Astrocyte (in vitro differentiated cells and primary cell): Measurements from ENCODE around the gene MKI67. TPM values are rescaled to one million over a fixed set of nuclear protein-coding genes. Genes with fewer than 3 reads are reported as not detected.
"Not testable (repeated sequence)": the region's sequence is repeated elsewhere in the genome, so short reads cannot be mapped to it uniquely, and the experiment has no call there.

Experiments used
- DNase-seq: peaks from one replicate; pipeline ENCODE4 v3.0.0-alpha.2; 2010; ENCODE audit warnings: low read depth
- FAIRE-seq: peaks from 2 replicates; lab custom pipeline; 2011; peaks lifted over from hg19 to GRCh38; lab: Jason Lieb, UNC
- H2AFZ ChIP-seq: 2 replicates; pipeline ENCODE4 v1.6.0; 2012; ENCODE audit warnings: low read depth, low read length, inconsistent platforms
- H3K27ac ChIP-seq: 2 replicates; pipeline ENCODE4 v1.5.1; 2011; ENCODE audit warnings: low read depth, low read length, inconsistent platforms
- H3K27me3 ChIP-seq: 2 replicates; pipeline ENCODE4 v1.6.0; 2011; ENCODE audit warnings: low read length, inconsistent platforms; ENCODE audit not compliant: insufficient read depth
- H3K36me3 ChIP-seq: 2 replicates; pipeline ENCODE4 v1.5.1; 2011; ENCODE audit warnings: low read length, inconsistent platforms; ENCODE audit not compliant: insufficient read depth
- H3K4me1 ChIP-seq: 2 replicates; pipeline ENCODE4 v1.5.1; 2011; ENCODE audit warnings: low read length, inconsistent platforms; ENCODE audit not compliant: insufficient read depth
- H3K4me2 ChIP-seq: 2 replicates; pipeline ENCODE4 v1.6.0; 2012; ENCODE audit warnings: low read length, inconsistent platforms
- H3K4me3 ChIP-seq: 2 replicates; pipeline ENCODE4 v1.5.1; 2011; ENCODE audit warnings: low read depth, mild to moderate bottlenecking, low read length, inconsistent platforms; ENCODE audit not compliant: insufficient read depth
- H3K79me2 ChIP-seq: 2 replicates; pipeline ENCODE4 v1.6.0; 2012; ENCODE audit warnings: mild to moderate bottlenecking, low read length, inconsistent platforms; ENCODE audit not compliant: insufficient read depth
- H3K9ac ChIP-seq: 2 replicates; pipeline ENCODE4 v1.6.0; 2012; ENCODE audit warnings: mild to moderate bottlenecking, low read length, inconsistent platforms
- H3K9me3 ChIP-seq: 2 replicates; pipeline ENCODE4 v1.5.1; 2012; ENCODE audit warnings: low read depth, mild to moderate bottlenecking, low read length, inconsistent platforms; ENCODE audit not compliant: insufficient read depth
- H4K20me1 ChIP-seq: 2 replicates; pipeline ENCODE4 v1.6.0; 2012; ENCODE audit warnings: low read length, inconsistent platforms; ENCODE audit not compliant: insufficient read depth
- H3K27ac Mint-ChIP-seq: one replicate; pipeline ENCODE4 v1.8.0; 2021; ENCODE audit warnings: mild to moderate bottlenecking, mixed read lengths; ENCODE audit not compliant: unreplicated experiment
- H3K27me3 Mint-ChIP-seq: one replicate; pipeline ENCODE4 v1.8.0; 2021; ENCODE audit warnings: low read depth, mixed read lengths; ENCODE audit not compliant: unreplicated experiment
- H3K36me3 Mint-ChIP-seq: one replicate; pipeline ENCODE4 v1.8.0; 2021; ENCODE audit warnings: low read depth, mixed read lengths; ENCODE audit not compliant: unreplicated experiment
- H3K4me1 Mint-ChIP-seq: one replicate; pipeline ENCODE4 v1.8.0; 2021; ENCODE audit warnings: low read depth, mixed read lengths; ENCODE audit not compliant: unreplicated experiment
- H3K4me3 Mint-ChIP-seq: one replicate; pipeline ENCODE4 v1.8.0; 2021; ENCODE audit warnings: mild to moderate bottlenecking, moderate library complexity, mixed read lengths; ENCODE audit not compliant: unreplicated experiment
- H3K9me3 Mint-ChIP-seq: one replicate; pipeline ENCODE4 v1.8.0; 2021; ENCODE audit warnings: mild to moderate bottlenecking, mixed read lengths; ENCODE audit not compliant: unreplicated experiment
- EZH2 ChIP-seq: IDR thresholded peaks from 2 replicates; pipeline ENCODE4 v1.6.1; 2012; ENCODE audit warnings: mild to moderate bottlenecking, low read length, inconsistent platforms; ENCODE audit not compliant: insufficient read depth
- total RNA-seq: library from RNA; stranded (reverse); gene quantifications from 2 replicates; pipeline ENCODE4 v1.2.1, GENCODE V29; 2021
- TF ChIP-seq, protein P1 (sequence below): IDR thresholded peaks from 2 replicates; pipeline ENCODE4 v1.5.1; 2011; ENCODE audit warnings: low read depth, mild to moderate bottlenecking, inconsistent platforms, low read length, moderate library complexity; ENCODE audit not compliant: insufficient read depth

MKI67 gene
- total RNA-seq, 1 donor from 2014 or later: 4.6 TPM

DNA sequence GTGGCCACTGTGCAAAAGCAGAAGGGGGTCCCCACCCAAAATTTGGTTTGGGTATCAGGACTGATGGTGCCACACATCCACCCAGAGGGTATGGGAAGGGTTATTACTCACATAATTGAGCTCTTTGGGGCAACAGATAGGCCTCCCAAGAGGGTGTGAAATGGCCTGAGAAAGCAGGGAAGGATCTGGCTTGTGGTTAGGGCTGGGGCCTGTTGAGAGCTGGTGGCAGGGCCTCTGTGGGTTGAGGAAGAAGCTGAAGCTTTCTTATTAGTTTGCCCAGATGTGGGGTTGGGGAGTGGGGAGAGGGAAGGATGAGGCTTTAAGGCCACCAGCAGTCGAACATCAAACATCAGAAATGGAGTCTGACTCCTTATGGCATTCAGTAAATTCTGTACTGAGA, 18.3 kb upstream of the MKI67 start:
- Mint-ChIP-seq H3K4me3 (no peak overlapping the region), H3K27ac (no peak overlapping the region)

DNA sequence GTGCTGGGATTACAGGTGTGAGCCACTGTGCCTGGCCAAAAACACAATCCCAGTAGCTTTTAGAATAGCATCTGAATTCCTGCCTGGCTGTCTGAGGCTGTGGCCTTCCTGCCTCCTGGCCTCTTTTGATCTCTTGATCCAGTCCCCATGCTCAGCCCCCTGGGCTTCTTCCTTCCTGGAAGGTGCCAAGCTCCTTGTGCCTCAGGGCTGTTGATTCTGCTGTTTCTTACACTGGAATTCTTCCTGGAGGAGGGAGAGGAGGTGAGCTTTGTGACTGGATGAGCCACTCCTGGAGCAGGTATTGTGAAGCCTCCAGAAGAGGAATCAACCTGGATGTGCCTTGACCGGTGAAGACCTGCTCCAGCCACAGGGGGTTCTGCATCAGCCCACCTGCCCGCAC, 17.3 kb upstream of the MKI67 start:
- Histone ChIP-seq H3K9ac (no peak overlapping the region), H3K27ac (no peak overlapping the region), H3K79me2 (no peaks in the 10 kb centered on the region), H3K4me2 (no peak overlapping the region), H3K4me3 (no peak overlapping the region), H3K9me3 (no peaks in the 10 kb centered on the region), H3K27me3 (no peaks in the 10 kb centered on the region), H3K4me1 (no peaks in the 10 kb centered on the region), H4K20me1 (no peaks in the 10 kb centered on the region), H3K36me3 (no peaks in the 10 kb centered on the region), H2AFZ (no peak overlapping the region)
- DNase-seq (no peak), FAIRE-seq (no peak)
- peaks cover 2% of the 10 kb centered on the region for H3K9me3 Mint-ChIP-seq
- no peaks in the 10 kb centered on the region for H3K36me3 Mint-ChIP-seq
- H3K27me3 Mint-ChIP-seq: peaks cover 21% of the 10 kb centered on the region
- no peak for TF ChIP-seq EZH2
- TF ChIP-seq, protein P1, sequence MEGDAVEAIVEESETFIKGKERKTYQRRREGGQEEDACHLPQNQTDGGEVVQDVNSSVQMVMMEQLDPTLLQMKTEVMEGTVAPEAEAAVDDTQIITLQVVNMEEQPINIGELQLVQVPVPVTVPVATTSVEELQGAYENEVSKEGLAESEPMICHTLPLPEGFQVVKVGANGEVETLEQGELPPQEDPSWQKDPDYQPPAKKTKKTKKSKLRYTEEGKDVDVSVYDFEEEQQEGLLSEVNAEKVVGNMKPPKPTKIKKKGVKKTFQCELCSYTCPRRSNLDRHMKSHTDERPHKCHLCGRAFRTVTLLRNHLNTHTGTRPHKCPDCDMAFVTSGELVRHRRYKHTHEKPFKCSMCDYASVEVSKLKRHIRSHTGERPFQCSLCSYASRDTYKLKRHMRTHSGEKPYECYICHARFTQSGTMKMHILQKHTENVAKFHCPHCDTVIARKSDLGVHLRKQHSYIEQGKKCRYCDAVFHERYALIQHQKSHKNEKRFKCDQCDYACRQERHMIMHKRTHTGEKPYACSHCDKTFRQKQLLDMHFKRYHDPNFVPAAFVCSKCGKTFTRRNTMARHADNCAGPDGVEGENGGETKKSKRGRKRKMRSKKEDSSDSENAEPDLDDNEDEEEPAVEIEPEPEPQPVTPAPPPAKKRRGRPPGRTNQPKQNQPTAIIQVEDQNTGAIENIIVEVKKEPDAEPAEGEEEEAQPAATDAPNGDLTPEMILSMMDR: no peak
- H3K27ac Mint-ChIP-seq: no peak overlapping the region
- no peak overlapping the region for H3K4me3 Mint-ChIP-seq
- H3K4me1 Mint-ChIP-seq: no peaks in the 10 kb centered on the region

More for the DNA sequence above, 18.3 kb upstream of the MKI67 start:
- no peaks in the 10 kb centered on the region for H4K20me1 ChIP-seq
- no peak overlapping the region for H3K4me3 ChIP-seq
- H3K4me1 ChIP-seq: no peaks in the 10 kb centered on the region
- no peaks in the 10 kb centered on the region for H3K9me3 ChIP-seq
- TF ChIP-seq, protein P1: no peak
- TF ChIP-seq EZH2: no peak
- DNase-seq (no peak), FAIRE-seq (no peak)
- peaks cover 26% of the 10 kb centered on the region for H3K27me3 Mint-ChIP-seq
- no peaks in the 10 kb centered on the region for H3K4me1 Mint-ChIP-seq
- H3K79me2 ChIP-seq: no peaks in the 10 kb centered on the region
- no peaks in the 10 kb centered on the region for H3K36me3 Mint-ChIP-seq
- H3K4me2 ChIP-seq: no peak overlapping the region
- H3K9ac ChIP-seq: no peak overlapping the region
- H3K36me3 ChIP-seq: no peaks in the 10 kb centered on the region
- H3K27me3 ChIP-seq: no peaks in the 10 kb centered on the region
- H3K9me3 Mint-ChIP-seq: peaks cover 2% of the 10 kb centered on the region
- H2AFZ ChIP-seq: no peak overlapping the region
- H3K27ac ChIP-seq: no peak overlapping the region

DNA sequence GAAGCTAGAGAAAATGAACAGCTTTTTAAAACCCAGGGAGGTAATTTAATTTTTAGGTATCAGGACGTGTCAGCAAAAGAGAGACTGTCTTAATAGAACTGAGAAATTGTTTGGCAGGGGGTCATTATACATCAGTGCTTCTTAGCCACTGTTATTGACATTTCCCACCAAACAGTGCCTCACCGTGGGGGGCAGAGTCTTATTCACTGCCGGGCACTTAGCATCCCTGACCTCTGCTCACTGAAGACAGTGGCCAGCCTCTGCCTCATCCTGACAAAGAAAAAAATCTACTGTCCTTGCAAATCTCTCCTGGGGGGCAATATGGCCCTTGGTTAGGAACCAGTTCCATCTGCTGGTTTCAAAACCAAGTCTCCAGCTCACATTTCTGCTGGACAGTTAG, 14.2 kb upstream of the MKI67 start:
- FAIRE-seq (no peak), DNase-seq (no peak)
- Histone ChIP-seq H3K4me3 (no peak overlapping the region), H3K9me3 (no peaks in the 10 kb centered on the region), H3K4me1 (no peaks in the 10 kb centered on the region), H3K27ac (no peak overlapping the region), H3K36me3 (no peaks in the 10 kb centered on the region), H4K20me1 (no peaks in the 10 kb centered on the region), H2AFZ (no peak overlapping the region), H3K27me3 (no peaks in the 10 kb centered on the region), H3K4me2 (no peak overlapping the region), H3K9ac (no peak overlapping the region), H3K79me2 (no peaks in the 10 kb centered on the region)
- Mint-ChIP-seq H3K27ac (no peak overlapping the region), H3K36me3 (no peaks in the 10 kb centered on the region), H3K4me3 (no peak overlapping the region), H3K4me1 (no peaks in the 10 kb centered on the region), H3K27me3 (peaks cover 13% of the 10 kb centered on the region), H3K9me3 (no peaks in the 10 kb centered on the region)
- no peak for TF ChIP-seq EZH2
- TF ChIP-seq, protein P1: no peak

DNA sequence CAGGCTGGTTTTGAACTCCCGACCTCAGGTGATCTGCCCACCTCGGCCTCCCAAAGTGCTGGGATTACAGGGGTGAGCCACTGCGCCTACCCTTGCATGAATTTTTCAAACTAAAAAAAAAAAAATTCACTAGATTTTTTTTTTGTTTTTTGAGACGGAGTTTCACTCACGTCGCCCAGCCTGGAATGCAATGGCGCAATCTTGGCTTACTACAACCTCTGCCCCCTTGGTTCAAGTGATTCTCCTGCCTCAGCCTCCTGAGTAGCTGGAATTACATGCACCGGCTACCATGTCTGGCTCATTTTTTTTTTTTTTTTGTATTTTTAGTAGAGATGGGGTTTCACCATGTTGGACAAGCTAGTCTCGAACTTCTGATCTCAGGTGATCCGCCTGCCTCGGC, 12.2 kb upstream of the MKI67 start:
- H3K4me3 ChIP-seq, H3K9ac ChIP-seq, H4K20me1 ChIP-seq, H3K27me3 ChIP-seq, H3K27ac ChIP-seq, H3K4me3 Mint-ChIP-seq, H3K27me3 Mint-ChIP-seq, H3K27ac Mint-ChIP-seq, H3K4me2 ChIP-seq, H3K36me3 Mint-ChIP-seq, H2AFZ ChIP-seq, H3K36me3 ChIP-seq, H3K4me1 Mint-ChIP-seq, H3K9me3 Mint-ChIP-seq, H3K9me3 ChIP-seq, DNase-seq, H3K4me1 ChIP-seq, H3K79me2 ChIP-seq, FAIRE-seq: not testable (repeated sequence)
